ENCODE data around the gene PIP5K1C.

DNA sequence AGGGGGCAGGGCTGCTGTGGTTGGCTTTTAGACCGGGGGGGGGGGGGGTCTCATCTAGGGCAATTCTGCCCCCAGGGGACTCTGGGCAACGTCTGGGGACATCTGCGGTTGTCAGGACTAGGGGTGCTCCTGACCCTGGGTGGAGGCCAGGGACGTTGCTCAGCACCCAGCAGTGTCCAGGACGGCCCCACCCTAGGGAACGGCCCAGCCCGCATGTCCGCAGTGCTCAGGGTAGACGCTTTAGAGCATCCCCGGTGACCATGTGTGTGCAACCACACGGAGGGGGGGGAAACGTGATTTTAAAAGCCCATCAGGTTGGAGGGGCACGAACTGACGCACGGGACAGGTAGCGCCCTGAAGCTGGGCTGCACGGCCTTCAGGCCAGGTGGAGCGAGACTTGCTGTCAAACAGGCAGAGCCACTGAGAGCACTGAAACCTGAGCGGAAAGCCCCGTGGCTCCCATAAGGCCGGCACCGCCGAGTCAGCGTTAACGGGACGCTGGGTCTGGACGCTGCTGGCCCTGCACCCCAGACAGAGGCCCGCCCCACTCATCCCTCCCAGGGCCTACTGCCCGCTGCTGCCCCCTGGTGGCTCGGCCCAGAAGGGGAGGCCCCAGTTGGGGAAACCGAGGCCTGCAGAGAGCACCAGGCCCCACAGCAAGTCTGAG, 82.0 kb downstream of the PIP5K1C start:
- TF ChIP-seq POLR2A (IDR thresholded peaks at IDR 0.05), result no peak
- TF ChIP-seq, protein P1, sequence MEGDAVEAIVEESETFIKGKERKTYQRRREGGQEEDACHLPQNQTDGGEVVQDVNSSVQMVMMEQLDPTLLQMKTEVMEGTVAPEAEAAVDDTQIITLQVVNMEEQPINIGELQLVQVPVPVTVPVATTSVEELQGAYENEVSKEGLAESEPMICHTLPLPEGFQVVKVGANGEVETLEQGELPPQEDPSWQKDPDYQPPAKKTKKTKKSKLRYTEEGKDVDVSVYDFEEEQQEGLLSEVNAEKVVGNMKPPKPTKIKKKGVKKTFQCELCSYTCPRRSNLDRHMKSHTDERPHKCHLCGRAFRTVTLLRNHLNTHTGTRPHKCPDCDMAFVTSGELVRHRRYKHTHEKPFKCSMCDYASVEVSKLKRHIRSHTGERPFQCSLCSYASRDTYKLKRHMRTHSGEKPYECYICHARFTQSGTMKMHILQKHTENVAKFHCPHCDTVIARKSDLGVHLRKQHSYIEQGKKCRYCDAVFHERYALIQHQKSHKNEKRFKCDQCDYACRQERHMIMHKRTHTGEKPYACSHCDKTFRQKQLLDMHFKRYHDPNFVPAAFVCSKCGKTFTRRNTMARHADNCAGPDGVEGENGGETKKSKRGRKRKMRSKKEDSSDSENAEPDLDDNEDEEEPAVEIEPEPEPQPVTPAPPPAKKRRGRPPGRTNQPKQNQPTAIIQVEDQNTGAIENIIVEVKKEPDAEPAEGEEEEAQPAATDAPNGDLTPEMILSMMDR (IDR thresholded peaks at IDR 0.05), result peak; percentile 85 to 93 (median 91)

All from esophagus squamous epithelium (tissue), 4 donors.